DLD1 (cell line): ENCODE measurements around the gene ENG.

ENCODE experiments used
- in situ Hi-C: cut with HindIII; loops from 2 replicates; pipeline ENCODE4 v1.10.0; 2017; ENCODE audit warnings: low sequenced_read_pairs

The ENG gene

DNA sequence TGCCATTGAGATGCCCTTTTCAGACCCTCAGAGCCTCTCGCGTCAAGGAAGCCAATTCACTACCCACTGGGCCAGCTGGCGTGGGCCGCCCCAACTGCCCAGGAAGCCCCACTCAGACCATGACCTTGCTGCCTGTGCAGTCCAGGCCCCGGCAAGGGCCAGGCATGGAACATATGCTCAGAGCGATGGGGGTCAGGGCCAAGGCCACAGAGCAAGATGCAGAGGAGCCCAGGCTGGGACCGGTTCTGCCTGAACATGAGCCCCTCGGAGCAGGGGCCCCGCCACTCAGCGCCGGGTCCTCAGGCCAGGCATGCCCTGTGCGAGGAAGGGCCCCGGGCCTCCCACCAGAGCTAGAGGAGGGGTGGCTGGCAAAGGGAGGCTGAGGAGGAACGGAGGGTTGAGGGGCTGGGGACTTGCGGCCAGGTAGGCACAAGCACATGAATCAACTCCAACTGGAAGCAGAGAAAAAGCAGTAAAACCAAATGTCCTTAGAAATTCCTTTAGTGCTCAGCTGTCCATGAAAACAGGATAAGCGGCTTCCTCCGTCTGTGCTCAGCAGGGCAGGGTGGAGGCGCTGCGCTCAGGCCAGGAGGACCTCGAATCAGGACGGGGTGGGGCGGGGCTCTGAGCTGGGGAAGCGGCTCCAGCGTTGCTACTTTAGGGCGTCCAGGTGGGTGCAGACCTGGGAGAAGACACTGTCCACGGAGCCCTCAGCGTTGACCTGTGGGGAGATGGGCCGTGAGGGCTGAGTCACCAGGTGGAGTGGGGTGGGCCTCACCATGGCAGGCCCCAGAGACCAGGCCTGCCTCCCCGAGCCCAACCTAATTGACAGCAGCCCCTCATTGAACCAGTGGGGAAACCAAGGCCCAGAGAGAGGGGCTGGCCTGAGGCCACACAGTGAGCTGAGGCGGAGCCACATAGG lies 13.2 kb upstream of the ENG start:
- in situ Hi-C loops = loop anchor here (10.0 to 25.0 kb wide), 2 partner anchors 103 to 230 kb away; no protein-coding TSS in a partner anchor

DNA sequence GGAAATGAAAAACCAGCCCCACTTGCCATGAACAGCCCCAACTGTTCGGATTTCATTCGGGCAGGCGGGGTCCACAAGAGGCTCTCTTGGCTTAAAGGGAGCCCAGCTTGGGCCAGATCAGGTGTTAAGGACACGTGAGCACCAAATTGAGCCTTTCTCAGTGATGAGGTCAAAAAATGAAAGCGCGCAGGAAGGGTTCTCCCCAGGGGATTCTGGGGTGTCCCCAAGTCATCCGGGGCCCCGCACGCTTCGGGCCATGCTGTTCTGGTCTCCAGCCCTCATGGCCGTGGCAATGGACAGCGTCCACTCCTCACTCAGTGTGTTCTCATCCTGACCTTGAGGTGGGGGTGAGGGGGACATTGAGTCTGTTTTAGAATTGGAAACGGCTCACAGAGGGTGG lies 12.1 kb upstream of the ENG start:
- in situ Hi-C loops = loop anchor here (10.0 to 25.0 kb wide), 2 partner anchors 102 to 229 kb away; no protein-coding TSS in a partner anchor

DNA sequence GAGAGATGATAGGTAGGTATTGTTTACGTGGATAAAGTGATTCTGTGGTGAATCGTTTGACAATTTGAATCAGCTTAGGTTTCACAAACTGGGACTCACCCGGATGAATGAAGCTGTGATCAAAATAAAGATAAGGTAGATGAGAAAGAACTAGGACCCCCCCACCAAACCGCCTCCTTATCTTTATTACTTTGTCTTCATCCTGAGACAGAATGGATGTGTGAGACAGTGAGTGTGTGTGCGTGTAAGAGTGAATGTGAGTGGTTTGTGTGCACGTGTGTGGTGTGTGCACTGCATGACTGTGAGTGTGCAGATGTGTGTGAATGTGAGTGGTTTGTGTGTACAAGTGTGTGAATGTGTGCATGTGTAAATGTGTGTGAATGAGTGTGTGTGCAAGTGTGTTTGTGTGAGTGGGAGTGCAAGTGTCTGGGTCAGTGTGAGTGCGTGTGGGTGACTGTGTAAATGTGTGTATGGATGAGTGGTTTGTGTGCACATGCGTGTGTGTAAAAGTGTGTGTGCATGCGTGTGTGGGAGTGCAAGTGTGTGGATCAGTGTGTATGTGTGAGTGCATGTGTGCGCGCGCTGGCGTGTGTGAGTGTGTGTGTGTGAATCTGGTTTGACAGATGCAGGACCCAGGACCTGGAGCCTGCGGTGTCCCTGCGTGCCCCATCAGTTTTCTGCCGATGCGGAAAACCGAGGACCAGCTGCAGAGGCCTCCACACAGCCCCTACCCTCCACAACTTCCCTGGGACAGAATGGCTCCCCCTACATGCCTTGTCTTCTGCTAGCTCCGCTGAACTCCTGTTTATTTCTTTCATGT lies 11.4 kb upstream of the ENG start:
- in situ Hi-C loops = loop anchor here (10.0 to 25.0 kb wide), 2 partner anchors 101 to 229 kb away; no protein-coding TSS in a partner anchor

DNA sequence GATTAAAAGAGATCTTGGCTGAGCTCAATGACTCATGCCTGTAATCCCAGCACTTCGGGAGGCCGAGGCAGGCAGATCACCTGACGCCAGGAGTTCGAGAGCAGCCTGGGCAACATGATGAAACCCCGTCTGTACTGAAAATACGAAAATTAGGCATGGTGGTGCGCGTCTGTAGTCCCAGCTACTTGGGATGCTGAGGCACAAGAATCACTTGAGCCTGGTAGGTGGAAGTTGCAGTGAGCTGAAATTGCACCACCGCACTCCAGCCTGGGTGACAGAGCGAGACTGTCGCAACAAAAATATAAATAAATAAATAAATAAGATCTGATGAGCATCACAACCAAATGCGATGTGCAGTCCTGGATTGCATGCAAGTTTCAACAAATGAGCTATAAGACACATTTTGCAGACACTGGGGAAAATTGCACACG lies 8.7 kb upstream of the ENG start:
- in situ Hi-C loops = loop anchor here (10.0 to 25.0 kb wide), 2 partner anchors 98 to 226 kb away; no protein-coding TSS in a partner anchor

DNA sequence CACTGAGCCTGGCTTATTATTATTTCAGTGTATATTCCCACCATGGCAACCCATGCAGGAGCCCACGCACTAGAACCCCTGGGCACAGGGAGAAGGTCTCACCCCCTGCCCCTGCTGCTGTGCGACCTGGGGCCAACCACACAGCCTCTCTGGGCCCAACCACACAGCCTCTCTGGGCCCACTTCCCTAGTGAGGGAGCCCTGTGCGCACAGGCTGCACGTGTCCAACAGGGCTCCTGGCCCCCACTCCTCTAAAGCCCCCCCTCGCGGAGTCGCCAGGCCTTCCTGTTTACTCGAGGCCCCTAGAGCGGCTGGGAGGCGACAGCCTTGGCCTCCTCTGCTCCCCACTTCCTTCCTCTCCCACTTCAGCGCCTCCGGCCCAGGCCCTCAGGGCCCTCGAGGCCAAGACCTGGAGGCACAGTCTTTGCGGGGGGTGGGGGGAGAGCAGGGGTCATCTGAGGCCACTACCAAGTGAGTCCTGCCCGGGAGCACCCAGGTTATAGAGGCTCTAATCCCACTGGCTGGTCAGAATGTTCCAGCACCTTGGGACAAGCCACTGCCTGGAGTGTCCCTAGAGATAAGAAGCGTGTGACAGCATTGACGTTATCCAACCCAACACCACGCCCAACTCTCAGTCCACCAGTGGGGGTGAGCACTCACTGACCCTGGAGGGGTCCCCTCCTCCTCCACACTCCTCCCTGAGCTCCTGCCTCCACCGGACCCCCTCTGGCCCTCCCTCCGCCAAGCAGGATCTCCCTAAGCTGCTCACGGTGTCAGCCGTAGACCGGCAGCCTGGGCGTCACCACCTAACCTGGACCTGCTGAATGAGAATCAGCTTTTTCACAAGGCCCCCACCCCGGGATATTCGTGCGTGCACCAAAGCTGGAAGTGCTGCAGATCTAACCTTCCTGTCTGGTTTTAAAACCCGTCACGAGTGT lies 7.9 kb upstream of the ENG start:
- in situ Hi-C loops = loop anchor here (10.0 to 25.0 kb wide), 2 partner anchors 98 to 225 kb away; no protein-coding TSS in a partner anchor

DNA sequence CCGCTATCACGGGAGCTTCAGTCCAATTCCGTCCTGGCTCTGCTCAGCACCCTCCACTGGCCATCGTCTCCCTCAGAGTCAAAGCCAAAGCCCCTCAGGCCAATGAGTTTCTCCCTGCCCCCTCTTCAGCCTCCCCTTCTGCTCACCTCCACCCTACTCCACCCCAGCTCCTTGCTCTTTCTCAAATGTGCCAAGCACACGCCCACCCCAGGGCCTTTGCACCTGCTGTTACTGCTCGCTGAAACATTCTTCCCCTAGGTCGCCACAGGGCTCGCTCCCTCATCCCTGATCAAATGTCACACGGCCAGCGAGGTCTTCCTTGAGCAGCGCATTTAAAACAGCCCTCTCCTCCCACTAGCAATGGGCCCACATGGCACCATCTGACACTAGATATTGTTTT lies 6.3 kb upstream of the ENG start:
- in situ Hi-C loops = loop anchor here (10.0 to 25.0 kb wide), 2 partner anchors 96 to 223 kb away; no protein-coding TSS in a partner anchor

DNA sequence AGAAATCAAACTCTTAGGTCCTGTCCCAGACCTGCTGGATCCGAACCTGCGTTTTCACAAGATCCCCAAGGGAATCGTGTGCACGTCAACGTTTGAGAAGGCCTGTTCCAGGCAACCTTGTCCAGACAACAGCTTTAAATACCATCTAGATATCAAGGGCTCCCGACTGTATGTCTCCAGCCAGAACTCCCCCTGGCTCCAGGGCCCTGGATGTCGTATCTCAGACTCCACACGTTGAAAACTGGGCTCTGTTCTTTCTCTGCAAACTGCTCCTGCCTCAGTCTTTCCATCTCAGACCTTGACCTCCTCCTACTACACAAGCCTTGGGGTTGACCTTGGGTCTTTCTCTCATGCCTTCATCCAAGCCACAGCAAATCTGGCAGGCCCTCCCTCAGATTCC lies 5.8 kb upstream of the ENG start:
- in situ Hi-C loops = loop anchor here (10.0 to 25.0 kb wide), 2 partner anchors 95 to 223 kb away; no protein-coding TSS in a partner anchor

DNA sequence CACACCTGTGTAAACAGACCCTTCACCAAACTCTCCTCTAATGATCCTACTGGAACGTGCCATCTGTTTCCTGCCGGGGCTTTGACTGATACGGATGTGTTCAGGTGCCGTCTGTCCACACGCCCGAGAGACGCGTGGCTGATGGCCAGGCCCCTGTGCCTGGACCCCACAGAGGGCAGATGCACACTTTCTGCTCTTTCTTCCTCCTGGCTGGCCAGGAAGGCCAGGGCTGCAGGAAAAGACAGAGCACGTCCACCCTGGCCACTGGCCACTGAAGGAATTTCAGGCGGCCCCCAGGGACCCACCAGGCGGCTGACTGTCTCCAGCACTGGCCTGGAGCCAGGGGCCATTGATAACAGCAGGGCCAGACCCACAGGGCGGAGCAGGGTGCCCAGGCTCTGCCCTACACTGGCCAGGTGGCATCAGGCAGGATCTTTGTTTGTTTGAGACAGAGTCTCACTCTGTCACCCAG lies 3.6 kb upstream of the ENG start:
- in situ Hi-C loops = loop anchor here (25.0 kb wide), 1 partner anchor 221 kb away; no protein-coding TSS in a partner anchor

DNA sequence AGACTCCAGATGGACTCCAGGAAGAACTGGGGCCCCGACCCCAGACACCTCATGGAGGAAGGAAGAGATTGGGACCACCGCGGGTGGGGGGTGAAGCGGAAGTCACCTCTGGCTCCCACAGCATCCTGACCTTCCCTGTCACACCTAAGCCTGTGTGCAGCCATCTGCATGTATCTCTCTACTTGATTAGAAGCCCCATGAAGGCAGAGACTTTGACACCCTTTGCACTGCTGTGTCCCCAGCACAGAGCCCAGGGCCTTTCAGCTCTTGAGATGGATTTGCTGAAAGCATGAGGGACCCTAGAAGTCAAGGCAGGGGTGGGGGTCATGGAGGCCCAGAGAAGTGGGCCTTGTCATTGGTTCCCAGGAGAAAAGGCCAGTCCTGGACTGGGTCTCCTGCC lies 2.8 kb upstream of the ENG start:
- in situ Hi-C loops = loop anchor here (25.0 kb wide), 1 partner anchor 220 kb away; no protein-coding TSS in a partner anchor

DNA sequence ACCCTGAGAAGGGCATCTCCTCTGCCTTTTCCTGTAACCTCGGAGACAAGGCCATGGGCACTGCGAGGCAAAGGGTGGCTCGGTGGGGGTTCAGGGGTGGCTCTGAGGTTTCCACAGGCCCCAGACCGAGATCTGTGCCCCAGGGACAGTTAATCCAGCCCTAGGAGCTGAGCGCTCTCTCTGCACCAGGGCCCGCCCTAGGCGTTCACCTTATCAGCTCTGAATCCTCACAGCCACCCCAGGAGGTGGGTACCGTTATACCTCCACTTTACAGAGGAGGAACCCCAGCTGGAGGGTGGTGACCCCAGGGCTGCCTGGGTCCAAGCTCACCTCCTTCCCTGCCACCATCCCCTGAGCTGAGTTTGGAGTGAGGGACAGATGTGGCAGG lies 2.3 kb upstream of the ENG start:
- in situ Hi-C loops = loop anchor here (25.0 kb wide), 1 partner anchor 219 kb away; no protein-coding TSS in a partner anchor

DNA sequence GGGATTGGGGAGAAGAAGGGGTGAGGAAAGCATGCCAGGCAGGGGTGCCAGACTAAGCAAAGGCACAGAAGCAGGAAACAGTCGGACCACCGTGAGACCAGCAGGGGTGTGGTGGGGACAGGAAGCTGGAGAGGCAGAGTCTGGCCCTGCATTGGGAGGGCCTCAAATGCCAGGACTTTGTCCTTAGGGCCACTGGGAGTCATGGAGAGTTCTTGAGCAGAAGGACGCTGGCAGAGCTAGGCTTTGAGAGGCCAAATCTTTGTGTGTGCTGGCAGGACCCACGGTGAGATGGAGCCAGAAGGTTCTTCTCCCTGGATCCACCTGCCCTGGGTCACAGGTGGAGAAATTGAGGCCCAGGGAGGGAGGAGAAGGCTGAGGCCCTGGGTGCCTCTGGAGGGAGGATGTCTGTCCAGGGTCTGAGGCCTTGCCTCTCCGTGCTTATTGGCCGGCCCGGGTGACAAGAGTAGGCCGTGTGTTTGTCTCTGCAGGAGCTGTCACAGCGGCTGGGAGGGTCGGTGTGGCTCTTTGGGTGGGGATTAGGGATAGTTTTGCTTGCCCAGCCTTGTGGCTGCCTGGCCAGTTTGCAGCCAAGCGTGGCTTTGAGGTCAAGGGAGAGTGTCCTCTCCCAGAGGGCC lies 1.8 kb upstream of the ENG start:
- in situ Hi-C loops = loop anchor here (25.0 kb wide), 1 partner anchor 219 kb away; no protein-coding TSS in a partner anchor

DNA sequence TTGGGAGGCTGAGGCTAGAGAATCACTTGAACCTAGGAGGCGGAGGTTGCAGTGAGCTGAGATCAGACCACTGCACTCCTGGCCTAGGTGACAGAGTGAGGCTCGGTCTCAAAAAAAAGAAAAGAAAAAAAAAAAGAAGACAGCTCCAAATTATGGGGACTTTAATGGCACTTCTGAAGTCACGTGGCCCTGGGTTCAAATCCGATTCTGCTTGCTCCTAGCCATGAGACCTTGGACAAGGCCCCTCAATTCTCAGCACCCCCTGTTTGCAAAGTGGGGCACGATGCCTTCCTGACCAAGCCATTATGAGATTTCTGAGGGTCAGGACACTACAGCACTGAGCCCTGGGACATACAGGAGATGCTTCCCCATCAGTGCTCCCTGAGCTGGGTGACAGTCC lies 1.1 kb upstream of the ENG start:
- in situ Hi-C loops = loop anchor here (25.0 kb wide), 1 partner anchor 218 kb away; no protein-coding TSS in a partner anchor

DNA sequence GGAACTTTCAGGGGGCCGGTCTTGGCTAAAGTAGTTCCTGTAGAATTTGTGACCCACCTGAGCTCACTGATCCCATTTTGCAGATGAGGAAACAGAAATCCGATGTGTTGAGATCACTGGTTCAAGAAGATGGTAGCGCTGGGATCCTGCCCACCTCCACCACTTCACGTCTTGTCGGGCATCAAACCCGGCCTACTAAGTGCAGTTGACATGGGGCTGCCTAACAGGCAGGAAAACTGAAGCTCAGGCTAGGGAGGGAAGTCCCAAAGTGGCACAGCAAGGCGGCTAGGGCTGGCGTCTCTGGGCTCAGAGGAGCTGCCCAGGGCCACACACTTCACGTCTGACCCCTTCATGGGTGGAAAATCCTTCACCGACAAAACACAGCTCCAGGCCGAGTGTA lies 502 bp upstream of the ENG start:
- in situ Hi-C loops = loop anchor here (25.0 kb wide), 1 partner anchor 218 kb away; no protein-coding TSS in a partner anchor

DNA sequence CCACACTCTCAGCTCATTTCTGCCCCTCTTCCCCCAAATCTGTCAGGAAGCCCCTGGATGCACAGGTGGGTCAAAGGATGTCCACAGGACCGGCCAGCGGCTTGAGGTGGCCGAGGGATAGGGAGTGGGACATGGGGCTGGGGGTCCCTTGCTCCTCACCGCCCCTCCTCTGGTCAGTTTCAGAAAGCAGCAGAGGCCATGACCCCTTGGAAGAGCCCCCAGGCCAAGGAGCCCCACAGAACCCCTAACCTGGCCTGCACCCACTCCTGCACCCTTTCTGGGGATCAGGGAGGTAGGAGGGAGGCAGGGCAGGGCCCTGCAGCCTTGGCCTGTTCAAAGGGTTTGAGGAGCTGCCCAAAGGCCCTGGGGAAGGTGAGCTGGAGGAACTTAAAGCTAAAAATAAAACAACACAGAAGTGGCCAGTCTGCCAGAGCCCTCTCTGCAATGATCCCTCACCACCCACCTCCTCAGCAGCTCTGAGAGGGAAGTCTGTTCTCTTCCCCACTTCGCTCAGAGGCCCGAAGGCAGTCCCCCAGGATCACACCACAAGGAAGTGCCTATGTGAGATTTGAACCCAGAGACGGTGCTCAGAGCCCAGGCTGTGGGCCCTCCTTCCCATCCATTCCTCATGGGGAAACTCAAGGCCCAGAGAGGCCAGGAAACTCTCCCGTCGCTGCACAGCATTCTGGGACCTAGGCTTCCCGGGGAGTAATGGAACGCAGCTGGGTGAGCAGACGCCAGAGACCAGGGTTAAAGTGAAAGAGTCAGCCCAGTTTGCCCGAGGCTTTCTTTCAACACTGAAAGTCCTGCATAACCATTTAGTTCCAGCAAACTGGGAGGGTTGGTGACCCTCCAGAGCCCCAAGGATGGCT lies 910 bp downstream of the ENG start:
- in situ Hi-C loops = loop anchor here (25.0 kb wide), 1 partner anchor 216 kb away; no protein-coding TSS in a partner anchor

DNA sequence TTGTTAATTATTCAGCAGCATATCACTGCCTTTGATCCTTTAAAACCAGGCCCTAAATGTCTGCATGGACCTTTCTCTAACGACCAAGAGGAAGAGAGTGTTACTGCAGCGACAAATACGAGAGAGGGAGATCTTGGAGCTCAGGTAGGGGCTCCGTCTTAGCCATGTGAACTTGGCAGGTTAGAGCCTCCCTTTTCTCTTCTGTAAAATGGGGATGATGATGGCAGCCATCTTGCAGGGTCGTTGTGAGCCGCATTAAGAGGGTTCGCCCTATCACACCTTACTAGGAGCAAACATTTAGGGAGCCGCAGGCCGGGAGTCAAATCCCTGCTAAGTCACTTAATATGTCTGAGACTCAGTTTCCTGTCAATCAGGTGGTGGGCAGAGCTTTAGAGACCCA lies 1.6 kb downstream of the ENG start:
- in situ Hi-C loops = loop anchor here (25.0 kb wide), 1 partner anchor 216 kb away; no protein-coding TSS in a partner anchor

DNA sequence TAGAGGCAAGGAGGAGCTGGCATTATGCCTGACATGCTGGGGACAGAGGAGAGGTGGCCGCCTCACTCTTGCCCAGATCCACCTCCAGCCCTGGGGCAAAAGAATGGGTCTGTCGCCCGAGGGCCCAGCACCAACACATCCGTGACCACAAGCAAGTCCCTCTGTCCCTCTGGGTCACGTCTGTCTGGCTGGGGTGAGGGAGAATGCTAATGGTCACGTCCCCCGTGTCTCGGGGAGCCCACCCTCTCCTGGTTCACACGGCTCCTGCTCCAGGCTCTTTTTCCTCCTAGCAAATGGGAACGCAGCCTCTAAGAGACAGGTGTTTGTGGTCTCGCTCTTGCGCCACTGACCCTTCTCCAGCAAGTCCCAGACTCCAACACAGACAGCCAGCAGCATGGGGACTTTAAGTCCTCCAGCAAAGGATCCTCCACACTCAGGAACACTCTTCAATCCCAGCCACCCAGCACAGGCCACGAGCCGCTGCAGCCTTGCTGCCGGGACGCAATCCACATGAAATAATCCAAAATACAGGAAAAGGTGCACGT lies 4.1 kb downstream of the ENG start:
- in situ Hi-C loops = loop anchor here (25.0 kb wide), 1 partner anchor 213 kb away; no protein-coding TSS in a partner anchor

DNA sequence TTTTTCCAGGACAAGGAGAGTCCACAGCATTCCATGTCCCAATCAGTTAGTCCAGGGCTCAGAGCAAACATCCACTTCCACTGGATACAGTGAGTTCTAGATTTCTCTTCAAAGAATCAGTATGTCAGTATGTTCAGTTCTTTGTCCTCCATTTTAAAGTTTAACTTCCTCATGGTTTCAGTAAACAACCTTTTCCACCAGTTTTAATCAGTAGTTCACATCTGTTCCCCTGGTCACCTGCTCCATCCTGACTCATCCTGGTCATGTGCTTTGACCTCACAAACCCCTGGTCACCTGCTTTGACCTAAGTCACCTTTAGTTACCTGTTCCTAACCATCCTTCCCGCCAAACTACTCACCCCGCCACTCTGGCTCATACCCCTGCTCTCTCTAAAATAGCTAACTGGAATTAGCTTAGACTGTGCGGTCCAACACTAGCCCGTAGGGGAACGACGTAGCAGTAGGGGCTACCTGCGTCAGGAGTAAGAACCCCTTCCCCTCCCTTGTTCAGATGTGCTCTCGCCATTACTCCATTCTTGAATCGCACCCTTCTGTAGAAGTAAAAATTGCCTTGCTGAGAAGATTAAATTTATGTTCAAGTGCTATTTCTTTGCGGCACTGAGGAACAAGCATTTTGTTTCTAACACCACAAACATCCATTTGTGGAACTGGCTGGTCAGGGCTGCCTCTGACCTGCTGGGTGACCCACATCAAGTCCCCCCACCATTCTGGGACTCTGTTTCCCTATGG lies 5.5 kb downstream of the ENG start:
- in situ Hi-C loops = no loop called here
